ENCODE results near the gene ISYNA1. TPM values are rescaled to one million over a fixed set of nuclear protein-coding genes. Genes with fewer than 3 reads are reported as not detected.
A peak's percentile ranks its signal among the peaks of the same experiment; 100 is the strongest.

ISYNA1 gene
- total RNA-seq, 2 donors from 2014 or later = 71.6 to 690 TPM

GRCh38 chr19:18440415-18440877 is 2.5 kb upstream of the ISYNA1 start:
- Histone ChIP-seq H3K4me3 (no peak overlapping the region), H3K27ac (no peak overlapping the region), H3K27me3 (replicated peaks; ENCODE audit: insufficient read depth) (no peaks in the 10 kb centered on the region), H3K36me3 (no peaks in the 10 kb centered on the region), H3K4me1 (replicated peaks) (peaks cover 2% of the 10 kb centered on the region), H3K9me3 (no peaks in the 10 kb centered on the region)
- TF ChIP-seq POLR2AphosphoS5 (IDR thresholded peaks at IDR 0.05) (no peak), POLR2A (IDR thresholded peaks at IDR 0.05) (no peak), CTCF (IDR thresholded peaks at IDR 0.05) (peak in 1 of 4 experiments; percentile 8)
- intact Hi-C loops (cut with DNase I) = loop anchor here (10.0 kb wide), 1 partner anchor 234 kb away; no protein-coding TSS in a partner anchor
- no peak for DNase-seq (ENCODE audit: low spot score)
- WGBS = 54% methylated on average over 11 of the region's 11 CpGs

GRCh38 chr19:18439910-18440237 is 1.9 kb upstream of the ISYNA1 start:
- no peaks in the 10 kb centered on the region for H3K9me3 ChIP-seq
- intact Hi-C loops (cut with DNase I) = loop anchor here (10.0 kb wide), 1 partner anchor 235 kb away; no protein-coding TSS in a partner anchor
- H3K4me1 ChIP-seq (replicated peaks) = peaks cover 2% of the 10 kb centered on the region
- TF ChIP-seq POLR2AphosphoS5 (IDR thresholded peaks at IDR 0.05) = no peak
- no peak for TF ChIP-seq POLR2A (IDR thresholded peaks at IDR 0.05)
- no peak for TF ChIP-seq CTCF (IDR thresholded peaks at IDR 0.05)
- WGBS = 83% methylated on average over 9 of the region's 9 CpGs
- H3K27ac ChIP-seq = peak overlapping the region in 1 of 2 donors; percentile 71
- DNase-seq (ENCODE audit: low spot score) = no peak
- no peaks in the 10 kb centered on the region for H3K36me3 ChIP-seq
- no peak overlapping the region for H3K4me3 ChIP-seq
- no peaks in the 10 kb centered on the region for H3K27me3 ChIP-seq (replicated peaks; ENCODE audit: insufficient read depth)

- WGBS = 62% methylated on average over 13 of the region's 13 CpGs
- no peak overlapping the region for H3K4me3 ChIP-seq
- intact Hi-C loops (cut with DNase I) = no loop called here
Measured at GRCh38 chr19:18439025-18439909, 1.3 kb upstream of the ISYNA1 start.

GRCh38 chr19:18438331-18439024 is 545 bp upstream of the ISYNA1 start:
- Histone ChIP-seq H3K27me3 (replicated peaks; ENCODE audit: insufficient read depth) (no peaks in the 10 kb centered on the region), H3K4me3 (peak overlapping the region; percentile 36 to 43), H3K36me3 (no peaks in the 10 kb centered on the region), H3K9me3 (no peaks in the 10 kb centered on the region), H3K4me1 (replicated peaks) (peaks cover 2% of the 10 kb centered on the region), H3K27ac (peak overlapping the region; percentile 71 to 78)
- 11% methylated on average over 22 of the region's 24 CpGs for WGBS
- peak; percentile 64 for DNase-seq (ENCODE audit: low spot score)
- intact Hi-C loops (cut with DNase I) = no loop called here
- no peak for TF ChIP-seq POLR2A (IDR thresholded peaks at IDR 0.05)
- peak in 1 of 4 experiments; percentile 5 for TF ChIP-seq CTCF (IDR thresholded peaks at IDR 0.05)
- TF ChIP-seq POLR2AphosphoS5 (IDR thresholded peaks at IDR 0.05) = peak; percentile 45

More at GRCh38 chr19:18439025-18439909, 1.3 kb upstream of the ISYNA1 start:
- no peaks in the 10 kb centered on the region for H3K36me3 ChIP-seq
- peak overlapping the region; percentile 71 to 78 for H3K27ac ChIP-seq
- peaks cover 2% of the 10 kb centered on the region for H3K4me1 ChIP-seq (replicated peaks)
- H3K9me3 ChIP-seq = no peaks in the 10 kb centered on the region
- TF ChIP-seq POLR2AphosphoS5 (IDR thresholded peaks at IDR 0.05) = no peak
- TF ChIP-seq CTCF (IDR thresholded peaks at IDR 0.05) = no peak
- no peak for TF ChIP-seq POLR2A (IDR thresholded peaks at IDR 0.05)
- DNase-seq (ENCODE audit: low spot score) = no peak
- no peaks in the 10 kb centered on the region for H3K27me3 ChIP-seq (replicated peaks; ENCODE audit: insufficient read depth)

Data from prostate gland (tissue), 2 donors.